B cell (primary cell): Measurements from ENCODE around the gene APBA2. TPM values are rescaled to one million over a fixed set of nuclear protein-coding genes. Genes with fewer than 3 reads are reported as not detected.

Experiments
- ATAC-seq: fragments of 200-7000 bp; cut with Tn5 transposase; one replicate; pipeline ENCODE4 v1.10.0; 2021; ENCODE audit warnings: low read depth, mild to moderate bottlenecking, moderate number of reproducible peaks, moderate library complexity
- CTCF ChIA-PET: fragments of 350-600 bp; sonication (Branson Sonifier 250); formaldehyde crosslinking; loops from one replicate; lab custom pipeline; 2021; ENCODE audit warnings: antibody characterized with exemption, inconsistent platforms; lab: Charles Lee
- POLR2A ChIA-PET: fragments of 350-600 bp; sonication (Branson Sonifier 250); formaldehyde crosslinking; loops from one replicate; lab custom pipeline; 2021; ENCODE audit warnings: antibody characterized with exemption; lab: Charles Lee
- DNase-seq: peaks from one replicate; pipeline ENCODE4 v3.0.0; 2013
- H2AFZ ChIP-seq: 2 replicates; pipeline ENCODE4 v1.6.1; 2012; ENCODE audit warnings: mild to moderate bottlenecking, low read depth, low read length; ENCODE audit not compliant: insufficient read depth, poor library complexity, severe bottlenecking
- H3K27ac ChIP-seq, 2 donors: 1 replicate in 1 of 2; 2 replicates in 1 of 2; pipeline ENCODE4 v1.5.1; 2012 to 2013; ENCODE audit warnings: low read length in 2 of 2, mild to moderate bottlenecking in 2 of 2, moderate library complexity in 1 of 2
- H3K27me3 ChIP-seq, 4 experiments: fragments of 200-600 bp in 1 of 4; sonication (generic) in 1 of 4; replicated peaks in 1 of 4; 1 replicate in 2 of 4; 2 replicates in 2 of 4; pipeline versions ENCODE4 v1.6.1 to v1.7.0; 2013 to 2016; ENCODE audit warnings: low read length in 3 of 4, mild to moderate bottlenecking in 2 of 4, mixed read lengths in 1 of 4, moderate library complexity in 1 of 4; ENCODE audit not compliant: insufficient read depth in 4 of 4, control insufficient read depth in 3 of 4; ENCODE audit errors: control extremely low read depth in 1 of 4
- H3K36me3 ChIP-seq, 2 experiments: replicated peaks in 1 of 2; 1 replicate in 1 of 2; 2 replicates in 1 of 2; pipeline versions ENCODE4 v1.6.1 to v1.7.1; 2013; ENCODE audit warnings: low read length in 1 of 2; ENCODE audit not compliant: insufficient read depth in 2 of 2, control insufficient read depth in 1 of 2; ENCODE audit errors: control extremely low read depth in 1 of 2, extremely low read depth in 1 of 2
- H3K4me1 ChIP-seq, 2 donors: fragments of 200-600 bp in 1 of 2; sonication (generic) in 1 of 2; 1 replicate in 1 of 2; 2 replicates in 1 of 2; pipeline versions ENCODE4 v1.5.1 to v1.6.1; 2013 to 2017; ENCODE audit warnings: low read length in 2 of 2; ENCODE audit not compliant: control insufficient read depth in 2 of 2, insufficient read depth in 2 of 2
- H3K4me2 ChIP-seq: replicated peaks from 2 replicates; pipeline ENCODE3; 2012; ENCODE audit warnings: mild to moderate bottlenecking, low read depth, low read length; ENCODE audit not compliant: poor library complexity, severe bottlenecking
- H3K4me3 ChIP-seq, 5 experiments: fragments of 200-600 bp in 1 of 5; sonication (generic) in 1 of 5; 1 replicate in 3 of 5; 2 replicates in 2 of 5; pipeline versions ENCODE4 v1.5.1 to v1.7.0; 2011 to 2016; ENCODE audit warnings: low read length in 4 of 5, mild to moderate bottlenecking in 4 of 5, low read depth in 2 of 5, control low read depth in 1 of 5, moderate library complexity in 1 of 5; ENCODE audit not compliant: insufficient read depth in 1 of 5; ENCODE audit errors: control extremely low read depth in 1 of 5, extremely low read depth in 1 of 5
- H3K79me2 ChIP-seq: fragments of 200-600 bp; sonication (generic); one replicate; pipeline ENCODE4 v1.6.0; 2016; ENCODE audit warnings: low read length; ENCODE audit not compliant: control insufficient read depth, insufficient read depth
- H3K9ac ChIP-seq: fragments of 200-600 bp; sonication (generic); 2 replicates; pipeline ENCODE4 v1.6.1; 2017; ENCODE audit warnings: mild to moderate bottlenecking, low read length, moderate library complexity
- H3K9me3 ChIP-seq, 3 donors: one replicate each; pipeline versions ENCODE4 v1.6.1 to v1.7.1; 2013; ENCODE audit warnings: low read length in 2 of 3; ENCODE audit not compliant: control insufficient read depth in 2 of 3, insufficient read depth in 1 of 3; ENCODE audit errors: control extremely low read depth in 1 of 3
- H4K20me1 ChIP-seq: 2 replicates; pipeline ENCODE4 v1.6.0; 2012; ENCODE audit warnings: mild to moderate bottlenecking, low read length; ENCODE audit not compliant: insufficient read depth, control insufficient read depth, poor library complexity, severe bottlenecking
- H3K27ac Mint-ChIP-seq: one replicate; pipeline ENCODE4 v1.8.0; 2021; ENCODE audit warnings: mixed read lengths
- H3K27me3 Mint-ChIP-seq: one replicate; pipeline ENCODE4 v1.8.0; 2021; ENCODE audit warnings: mixed read lengths
- H3K4me1 Mint-ChIP-seq: one replicate; pipeline ENCODE4 v1.8.0; 2021; ENCODE audit warnings: mixed read lengths
- H3K4me3 Mint-ChIP-seq: one replicate; pipeline ENCODE4 v1.8.0; 2021; ENCODE audit warnings: mixed read lengths
- H3K9me3 Mint-ChIP-seq: one replicate; pipeline ENCODE4 v1.8.0; 2022; ENCODE audit warnings: mixed read lengths; ENCODE audit not compliant: insufficient read depth
- CTCF ChIP-seq: fragments of 200-600 bp; IDR thresholded peaks from one replicate; pipeline ENCODE4 v1.8.0; 2022; ENCODE audit warnings: antibody characterized with exemption, mild to moderate bottlenecking
- EZH2 ChIP-seq: IDR thresholded peaks from 2 replicates; pipeline ENCODE4 v1.6.1; 2012; ENCODE audit warnings: borderline replicate concordance, low read depth, mild to moderate bottlenecking, moderate library complexity, low read length; ENCODE audit not compliant: insufficient read depth, poor library complexity, severe bottlenecking
- WGBS: methylation state at CpG from one replicate; pipeline ENCODE4 v1.1.5; 2013; ENCODE audit warnings: missing lambda C conversion rate; ENCODE audit not compliant: insufficient coverage; 5-methylcytosine and 5-hydroxymethylcytosine counted together
- intact Hi-C: fragments of 100-400 bp; cut with micrococcal nuclease; formaldehyde crosslinking; loops from one replicate; pipeline ENCODE4 v1.10.0; 2022
- polyA plus RNA-seq: library from polyadenylated mRNA; depleted of rRNA; stranded (reverse); fragments of >200 nt; gene quantifications from 2 replicates; pipeline ENCODE4 v1.2.3, GENCODE V29; 2012
- total RNA-seq, 2 donors: library from RNA; stranded (reverse); fragments of 120-200 nt in 1 of 2; gene quantifications; 1 replicate in 1 of 2; 2 replicates in 1 of 2; pipeline versions ENCODE4 v1.2.3 to v1.2.4, GENCODE V29; 2013 to 2022

Gene APBA2
- total and polyA plus RNA-seq, 2 donors (not counting 1 experiment from before 2014, with no cell fraction given): 0.19 TPM; not detected in 1

- no peaks in the 10 kb centered on the region for H3K27me3 Mint-ChIP-seq
- intact Hi-C loops: no loop called here
- no peaks in the 10 kb centered on the region for H3K9me3 Mint-ChIP-seq
- H3K27ac Mint-ChIP-seq: no peak overlapping the region
- DNase-seq (no peak), ATAC-seq (no peak)
- ChIA-PET POLR2A (no interaction called here), CTCF (interaction anchor here (0.8 kb wide), 1 partner anchor 8 kb away, joined by 3 read pairs; no protein-coding TSS in a partner anchor)
- no peak overlapping the region for H3K9ac ChIP-seq
- H3K4me2 ChIP-seq: no peak overlapping the region
- WGBS: 89% methylated on average over 7 of the region's 12 CpGs
- no peaks in the 10 kb centered on the region for H4K20me1 ChIP-seq
- H3K4me3 ChIP-seq: no peak overlapping the region
- no peaks in the 10 kb centered on the region for H3K4me1 ChIP-seq
- H3K4me1 Mint-ChIP-seq: no peaks in the 10 kb centered on the region
- H2AFZ ChIP-seq: no peak overlapping the region
- no peaks in the 10 kb centered on the region for H3K36me3 ChIP-seq
- no peak for TF ChIP-seq EZH2
- no peak for TF ChIP-seq CTCF
- no peaks in the 10 kb centered on the region for H3K27me3 ChIP-seq
- H3K79me2 ChIP-seq: no peaks in the 10 kb centered on the region
- peaks cover 0 to 15% (median 0%) of the 10 kb centered on the region in 3 donors for H3K9me3 ChIP-seq
- no peak overlapping the region for H3K27ac ChIP-seq
- H3K4me3 Mint-ChIP-seq: no peak overlapping the region
Measured at GRCh38 chr15:29093696-29094343, 208.0 kb downstream of the APBA2 start.

- Mint-ChIP-seq H3K4me1 (no peaks in the 10 kb centered on the region), H3K27ac (no peak overlapping the region), H3K27me3 (no peaks in the 10 kb centered on the region), H3K4me3 (no peak overlapping the region), H3K9me3 (no peaks in the 10 kb centered on the region)
- ChIA-PET POLR2A (no interaction called here), CTCF (no interaction called here)
- intact Hi-C loops: no loop called here
- no peaks in the 10 kb centered on the region for H3K79me2 ChIP-seq
- H3K9me3 ChIP-seq: peaks cover 0 to 18% (median 0%) of the 10 kb centered on the region in 3 donors
- H3K4me2 ChIP-seq: no peak overlapping the region
- no peaks in the 10 kb centered on the region for H3K27me3 ChIP-seq
- no peaks in the 10 kb centered on the region for H3K36me3 ChIP-seq
- no peak overlapping the region for H3K27ac ChIP-seq
- DNase-seq: no peak
- no CpG with 5 or more reads among the region's 2 CpGs for WGBS
- no peak overlapping the region for H3K9ac ChIP-seq
- H4K20me1 ChIP-seq: no peaks in the 10 kb centered on the region
- no peak overlapping the region for H3K4me3 ChIP-seq
- no peak overlapping the region for H2AFZ ChIP-seq
- TF ChIP-seq EZH2: no peak
- TF ChIP-seq CTCF: no peak
- no peak for ATAC-seq
- no peaks in the 10 kb centered on the region for H3K4me1 ChIP-seq
Measured at GRCh38 chr15:29094711-29095110, 208.9 kb downstream of the APBA2 start.
